Fibroblast of the aortic adventitia (primary cell): ENCODE measurements around the gene TMEM178A. TPM values are rescaled to one million over a fixed set of nuclear protein-coding genes. Genes with fewer than 3 reads are reported as not detected.

Experiments
- DNase-seq: peaks from one replicate; pipeline ENCODE4 v3.0.0-alpha.2; 2010; ENCODE audit warnings: low read depth
- H3K4me3 ChIP-seq: 2 replicates; pipeline ENCODE4 v1.5.1; 2011; ENCODE audit warnings: low read depth, mild to moderate bottlenecking, control low read depth, low read length, moderate library complexity
- total RNA-seq: library from RNA; depleted of rRNA; stranded (reverse); fragments of >200 nt; gene quantifications from 2 replicates; pipeline ENCODE4 v1.2.3, GENCODE V29; 2012; ENCODE audit warnings: low replicate concordance
- TF ChIP-seq, protein P1 (sequence below): IDR thresholded peaks from 2 replicates; pipeline ENCODE4 v1.5.1; 2011; ENCODE audit warnings: mild to moderate bottlenecking, low read length, control low read depth, inconsistent platforms; ENCODE audit not compliant: insufficient read depth

The TMEM178A gene
- total RNA-seq, 1 donor: 0.36 TPM

GRCh38 chr2:39717067-39717466, 51.4 kb downstream of the TMEM178A start:
- no peak overlapping the region for H3K4me3 ChIP-seq
- DNase-seq: no peak
- TF ChIP-seq, protein P1, sequence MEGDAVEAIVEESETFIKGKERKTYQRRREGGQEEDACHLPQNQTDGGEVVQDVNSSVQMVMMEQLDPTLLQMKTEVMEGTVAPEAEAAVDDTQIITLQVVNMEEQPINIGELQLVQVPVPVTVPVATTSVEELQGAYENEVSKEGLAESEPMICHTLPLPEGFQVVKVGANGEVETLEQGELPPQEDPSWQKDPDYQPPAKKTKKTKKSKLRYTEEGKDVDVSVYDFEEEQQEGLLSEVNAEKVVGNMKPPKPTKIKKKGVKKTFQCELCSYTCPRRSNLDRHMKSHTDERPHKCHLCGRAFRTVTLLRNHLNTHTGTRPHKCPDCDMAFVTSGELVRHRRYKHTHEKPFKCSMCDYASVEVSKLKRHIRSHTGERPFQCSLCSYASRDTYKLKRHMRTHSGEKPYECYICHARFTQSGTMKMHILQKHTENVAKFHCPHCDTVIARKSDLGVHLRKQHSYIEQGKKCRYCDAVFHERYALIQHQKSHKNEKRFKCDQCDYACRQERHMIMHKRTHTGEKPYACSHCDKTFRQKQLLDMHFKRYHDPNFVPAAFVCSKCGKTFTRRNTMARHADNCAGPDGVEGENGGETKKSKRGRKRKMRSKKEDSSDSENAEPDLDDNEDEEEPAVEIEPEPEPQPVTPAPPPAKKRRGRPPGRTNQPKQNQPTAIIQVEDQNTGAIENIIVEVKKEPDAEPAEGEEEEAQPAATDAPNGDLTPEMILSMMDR: no peak

GRCh38 chr2:39718483-39718882, 52.8 kb downstream of the TMEM178A start:
- TF ChIP-seq, protein P1: no peak
- no peak overlapping the region for H3K4me3 ChIP-seq
- DNase-seq: peak; percentile 57

DNA sequence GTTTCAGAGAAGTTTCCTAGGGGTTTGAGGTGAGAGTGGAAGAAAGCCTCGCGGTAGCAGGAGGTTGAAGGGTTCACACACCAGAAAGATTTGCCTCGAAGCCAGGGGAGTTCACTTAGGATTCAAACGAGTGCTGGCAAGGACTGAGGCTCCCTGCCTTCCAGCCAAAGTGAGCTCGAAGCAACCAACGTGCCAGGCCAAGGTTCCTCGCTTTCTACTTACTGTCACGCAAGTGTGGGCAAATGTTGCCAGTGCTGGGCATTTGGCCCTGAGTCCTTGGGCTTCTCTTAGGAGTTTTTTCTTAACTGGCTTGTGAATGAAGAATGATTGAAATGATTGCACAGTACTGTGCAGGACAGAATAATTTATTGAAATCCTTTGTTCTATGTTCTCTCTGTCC, 53.6 kb downstream of the TMEM178A start:
- TF ChIP-seq, protein P1: no peak
- H3K4me3 ChIP-seq: no peak overlapping the region
- no peak for DNase-seq

DNA sequence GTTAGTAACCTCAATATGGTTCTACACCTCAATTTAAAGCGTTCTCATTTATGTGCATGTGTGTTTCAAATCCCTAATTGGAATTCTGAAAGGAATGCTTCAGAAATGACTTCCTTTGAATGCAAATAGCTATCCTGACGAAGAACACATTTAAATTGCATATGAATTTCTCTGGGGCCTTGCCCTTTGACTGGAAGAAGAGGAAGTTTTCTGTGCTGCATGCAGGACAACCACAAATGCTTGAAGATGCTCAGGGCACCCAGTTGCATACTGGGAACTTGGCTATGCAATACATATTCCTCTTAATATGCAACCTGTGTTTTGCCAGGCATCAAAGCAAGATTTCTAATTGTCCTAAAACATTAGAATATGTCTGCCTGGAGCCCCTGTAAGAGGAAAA, 55.3 kb downstream of the TMEM178A start:
- no peak for DNase-seq
- TF ChIP-seq, protein P1: no peak
- H3K4me3 ChIP-seq: no peak overlapping the region

DNA sequence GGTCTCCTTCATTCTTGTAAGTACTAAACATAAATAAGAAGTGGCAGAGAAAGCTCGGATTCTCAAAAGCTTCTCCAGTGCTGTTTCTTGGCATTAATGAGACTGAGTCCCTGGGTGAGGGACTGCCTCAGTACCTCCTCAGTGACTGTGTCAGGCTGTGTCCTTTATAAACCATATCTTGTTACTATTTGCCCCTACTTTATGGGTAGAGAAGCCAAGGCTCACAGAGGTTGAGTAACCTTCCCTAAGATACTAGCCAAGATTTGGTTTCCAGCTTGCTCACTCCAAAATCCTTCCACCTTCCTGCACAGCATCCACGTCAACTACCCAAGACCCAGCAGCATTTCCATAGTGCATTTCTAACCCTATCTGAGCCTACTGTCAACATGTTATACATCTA, 57.8 kb downstream of the TMEM178A start:
- no peak overlapping the region for H3K4me3 ChIP-seq
- TF ChIP-seq, protein P1: no peak
- no peak for DNase-seq

DNA sequence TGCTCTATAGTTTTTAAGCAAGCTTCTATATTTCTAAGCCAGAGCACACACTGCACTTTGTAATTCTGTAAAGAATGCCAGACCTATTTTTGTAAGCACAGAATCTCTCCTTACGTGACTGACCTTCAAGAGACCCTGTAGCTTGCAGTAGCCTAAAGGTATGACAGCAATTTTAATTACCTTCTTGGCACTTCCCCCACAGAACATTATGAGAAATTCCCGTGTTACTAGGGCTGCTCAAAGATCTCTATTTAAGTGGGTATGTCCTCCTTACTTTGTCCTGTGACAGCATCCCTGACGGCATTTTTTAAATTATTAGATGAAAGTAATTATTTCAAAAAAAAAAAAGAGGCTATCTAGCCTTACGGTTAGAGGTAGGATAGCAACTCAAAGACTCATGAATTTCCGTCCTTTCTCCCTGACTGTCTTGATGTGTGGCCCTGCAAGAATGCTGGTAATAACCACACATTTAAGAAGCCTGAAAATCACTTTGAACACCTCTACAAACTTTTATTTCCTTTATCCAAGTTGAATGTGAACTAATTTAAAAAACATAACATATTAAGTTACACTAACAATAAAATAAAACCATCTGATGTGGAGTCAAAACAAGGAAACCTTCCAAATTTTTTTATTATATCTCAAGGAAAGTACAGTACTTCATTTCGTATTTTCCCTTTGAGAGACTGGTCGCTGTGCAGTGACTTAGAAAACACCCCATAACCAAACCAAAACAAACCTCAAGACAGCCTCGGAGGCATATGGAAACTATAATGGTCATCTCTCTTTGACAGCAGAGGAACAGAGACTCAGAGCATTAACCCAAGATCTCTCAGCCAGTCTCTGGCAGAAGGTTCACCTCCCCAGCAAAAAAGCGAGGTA, 58.5 kb downstream of the TMEM178A start:
- no peak for DNase-seq
- TF ChIP-seq, protein P1: no peak
- H3K4me3 ChIP-seq: no peak overlapping the region

GRCh38 chr2:39724828-39725144, 59.1 kb downstream of the TMEM178A start:
- no peak overlapping the region for H3K4me3 ChIP-seq
- TF ChIP-seq, protein P1: no peak
- DNase-seq: no peak
